Activated CD8-positive, alpha-beta T cell treated with anti-CD3 and anti-CD28 coated beads for 36 hours (primary cell): ENCODE data around the gene DDHD1. TPM values are rescaled to one million over a fixed set of nuclear protein-coding genes. Genes with fewer than 3 reads are reported as not detected.

Experiments
- ATAC-seq: fragments of 200-7000 bp; cut with Tn5 transposase; one replicate; pipeline ENCODE4 v1.10.0; 2021; ENCODE audit warnings: mild to moderate bottlenecking, moderate library complexity
- CTCF ChIA-PET: fragments of 350-600 bp; sonication (Branson Sonifier 250); formaldehyde crosslinking; loops from one replicate; lab custom pipeline; 2021; ENCODE audit warnings: antibody characterized with exemption; lab: Charles Lee
- POLR2A ChIA-PET: fragments of 350-600 bp; sonication (Branson Sonifier 250); formaldehyde crosslinking; loops from one replicate; lab custom pipeline; 2021; ENCODE audit warnings: antibody characterized with exemption; lab: Charles Lee
- DNase-seq: peaks from one replicate; pipeline ENCODE4 v3.0.0-alpha.2; 2020
- H3K27ac Mint-ChIP-seq: one replicate; pipeline ENCODE4 v1.8.0; 2021; ENCODE audit warnings: mild to moderate bottlenecking, mixed read lengths
- H3K27me3 Mint-ChIP-seq: one replicate; pipeline ENCODE4 v1.8.0; 2021; ENCODE audit warnings: mixed read lengths
- H3K36me3 Mint-ChIP-seq: one replicate; pipeline ENCODE4 v1.8.0; 2021; ENCODE audit warnings: low read depth, mixed read lengths
- H3K4me1 Mint-ChIP-seq: one replicate; pipeline ENCODE4 v1.8.0; 2021; ENCODE audit warnings: low read depth, mixed read lengths
- H3K4me3 Mint-ChIP-seq: one replicate; pipeline ENCODE4 v1.8.0; 2021; ENCODE audit warnings: mild to moderate bottlenecking, moderate library complexity, mixed read lengths
- H3K9me3 Mint-ChIP-seq: one replicate; pipeline ENCODE4 v1.8.0; 2021; ENCODE audit warnings: mixed read lengths
- intact Hi-C: fragments of 100-400 bp; cut with micrococcal nuclease; formaldehyde crosslinking; loops from one replicate; pipeline ENCODE4 v1.10.0; 2022
- total RNA-seq, 2 experiments: library from RNA; stranded (reverse); gene quantifications; one replicate each; pipeline ENCODE4 v1.2.3, GENCODE V29; 2021
- TF ChIP-seq, protein P1 (sequence below): fragments of 200-600 bp; IDR thresholded peaks from one replicate; pipeline ENCODE4 v1.8.0; 2022; ENCODE audit warnings: antibody characterized with exemption, mild to moderate bottlenecking

DDHD1 gene
- total RNA-seq, 2 experiments from 2014 or later, result 35.5 to 41.5 TPM

DNA sequence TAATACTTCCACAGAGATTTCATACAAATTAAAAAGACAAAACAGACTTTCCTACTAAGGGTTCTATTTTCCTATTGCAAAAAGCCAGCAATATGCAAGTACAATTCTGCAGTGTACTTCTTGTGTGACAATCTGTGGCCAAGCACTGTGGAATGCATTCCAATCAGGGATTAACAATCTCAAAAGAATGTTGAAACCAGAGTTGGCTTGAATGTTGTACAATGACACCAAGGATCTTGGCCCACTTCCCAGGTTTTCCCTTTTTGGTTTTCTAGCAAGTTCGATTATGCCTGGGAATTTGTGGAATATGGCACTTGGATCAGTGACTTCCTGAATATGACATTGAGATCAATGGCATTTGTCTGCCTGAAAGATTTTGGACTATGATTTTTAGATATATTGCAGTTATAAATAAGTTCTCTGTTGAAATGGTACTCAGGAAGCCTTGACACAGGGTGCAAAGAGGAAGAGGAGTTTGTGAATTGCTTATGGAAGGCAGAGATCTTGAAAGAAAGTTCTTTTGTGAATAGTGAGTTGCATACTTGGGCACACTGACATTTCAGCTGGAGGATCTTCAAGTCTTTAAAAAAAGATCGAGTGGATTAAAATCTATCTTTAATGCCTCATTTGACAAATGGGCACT is 120.8 kb downstream of the DDHD1 start:
- TF ChIP-seq, protein P1, sequence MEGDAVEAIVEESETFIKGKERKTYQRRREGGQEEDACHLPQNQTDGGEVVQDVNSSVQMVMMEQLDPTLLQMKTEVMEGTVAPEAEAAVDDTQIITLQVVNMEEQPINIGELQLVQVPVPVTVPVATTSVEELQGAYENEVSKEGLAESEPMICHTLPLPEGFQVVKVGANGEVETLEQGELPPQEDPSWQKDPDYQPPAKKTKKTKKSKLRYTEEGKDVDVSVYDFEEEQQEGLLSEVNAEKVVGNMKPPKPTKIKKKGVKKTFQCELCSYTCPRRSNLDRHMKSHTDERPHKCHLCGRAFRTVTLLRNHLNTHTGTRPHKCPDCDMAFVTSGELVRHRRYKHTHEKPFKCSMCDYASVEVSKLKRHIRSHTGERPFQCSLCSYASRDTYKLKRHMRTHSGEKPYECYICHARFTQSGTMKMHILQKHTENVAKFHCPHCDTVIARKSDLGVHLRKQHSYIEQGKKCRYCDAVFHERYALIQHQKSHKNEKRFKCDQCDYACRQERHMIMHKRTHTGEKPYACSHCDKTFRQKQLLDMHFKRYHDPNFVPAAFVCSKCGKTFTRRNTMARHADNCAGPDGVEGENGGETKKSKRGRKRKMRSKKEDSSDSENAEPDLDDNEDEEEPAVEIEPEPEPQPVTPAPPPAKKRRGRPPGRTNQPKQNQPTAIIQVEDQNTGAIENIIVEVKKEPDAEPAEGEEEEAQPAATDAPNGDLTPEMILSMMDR, result no peak
- peaks cover 10% of the 10 kb centered on the region for H3K9me3 Mint-ChIP-seq
- ChIA-PET CTCF (interaction anchor here (1.4 kb wide), 1 partner anchor 10 kb away, joined by 3 read pairs; no protein-coding TSS in a partner anchor), POLR2A (no interaction called here)
- peaks cover 35% of the 10 kb centered on the region for H3K36me3 Mint-ChIP-seq
- H3K4me3 Mint-ChIP-seq, result no peak overlapping the region
- peaks cover 16% of the 10 kb centered on the region for H3K4me1 Mint-ChIP-seq
- DNase-seq (no peak), ATAC-seq (no peak)
- H3K27ac Mint-ChIP-seq, result no peak overlapping the region
- H3K27me3 Mint-ChIP-seq, result no peaks in the 10 kb centered on the region
- intact Hi-C loops, result no loop called here

DNA sequence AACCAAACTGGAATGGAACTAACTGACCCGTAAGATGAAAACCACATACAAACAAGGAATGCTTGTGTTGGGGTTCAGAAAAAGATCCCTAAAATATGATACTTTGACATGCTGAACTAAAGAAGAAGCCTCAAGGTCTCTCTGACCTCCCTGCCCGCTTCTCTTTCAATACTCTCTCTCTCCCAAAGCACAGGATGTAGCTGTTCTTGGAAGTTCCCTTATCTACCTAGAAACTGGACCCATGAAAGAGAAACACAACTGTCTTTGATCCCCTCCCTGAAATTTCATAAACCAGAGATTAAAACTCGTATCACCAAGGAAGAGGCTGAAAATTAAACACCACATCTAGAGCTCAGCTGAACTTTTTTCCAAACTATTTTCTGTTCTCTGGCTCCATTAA is 125.6 kb downstream of the DDHD1 start:
- Mint-ChIP-seq H3K4me1 (peaks cover 11% of the 10 kb centered on the region), H3K27ac (no peak overlapping the region), H3K4me3 (no peak overlapping the region), H3K9me3 (peaks cover 10% of the 10 kb centered on the region), H3K36me3 (peaks cover 14% of the 10 kb centered on the region), H3K27me3 (no peaks in the 10 kb centered on the region)
- ChIA-PET CTCF (interaction anchor here (0.7 to 0.8 kb wide), 2 partner anchors 9 to 190 kb away, joined by 3 to 5 read pairs; no protein-coding TSS in a partner anchor), POLR2A (no interaction called here)
- intact Hi-C loops, result no loop called here
- no peak for DNase-seq
- ATAC-seq, result no peak
- TF ChIP-seq, protein P1, result no peak

DNA sequence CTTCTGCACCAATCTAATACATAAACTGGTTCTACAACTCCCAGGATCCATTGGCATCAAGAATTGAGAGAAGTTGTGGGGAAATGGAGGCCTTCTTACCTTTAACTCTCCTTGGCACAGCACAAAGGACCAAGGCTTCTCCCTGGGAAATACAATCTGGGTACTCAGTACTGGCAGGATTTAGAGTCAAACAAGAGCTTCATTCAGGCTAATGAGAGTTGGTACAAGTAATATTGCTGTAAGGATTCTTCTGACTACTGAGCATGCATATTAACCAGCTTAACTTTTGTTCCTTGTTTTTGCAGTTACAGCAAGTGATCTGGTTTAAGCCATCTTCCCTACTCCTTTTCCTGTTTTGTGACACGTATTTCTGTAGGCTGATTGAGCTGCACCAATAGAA is 126.1 kb downstream of the DDHD1 start:
- H3K27me3 Mint-ChIP-seq, result no peaks in the 10 kb centered on the region
- POLR2A ChIA-PET, result no interaction called here
- DNase-seq (no peak), ATAC-seq (no peak)
- intact Hi-C loops, result no loop called here
- H3K9me3 Mint-ChIP-seq, result peaks cover 10% of the 10 kb centered on the region
- H3K4me1 Mint-ChIP-seq, result peaks cover 11% of the 10 kb centered on the region
- CTCF ChIA-PET, result interaction anchor here (0.8 kb wide), 1 partner anchor 9 kb away, joined by 3 read pairs; no protein-coding TSS in a partner anchor
- TF ChIP-seq, protein P1, result no peak
- peaks cover 11% of the 10 kb centered on the region for H3K36me3 Mint-ChIP-seq
- H3K4me3 Mint-ChIP-seq, result no peak overlapping the region
- H3K27ac Mint-ChIP-seq, result no peak overlapping the region

DNA sequence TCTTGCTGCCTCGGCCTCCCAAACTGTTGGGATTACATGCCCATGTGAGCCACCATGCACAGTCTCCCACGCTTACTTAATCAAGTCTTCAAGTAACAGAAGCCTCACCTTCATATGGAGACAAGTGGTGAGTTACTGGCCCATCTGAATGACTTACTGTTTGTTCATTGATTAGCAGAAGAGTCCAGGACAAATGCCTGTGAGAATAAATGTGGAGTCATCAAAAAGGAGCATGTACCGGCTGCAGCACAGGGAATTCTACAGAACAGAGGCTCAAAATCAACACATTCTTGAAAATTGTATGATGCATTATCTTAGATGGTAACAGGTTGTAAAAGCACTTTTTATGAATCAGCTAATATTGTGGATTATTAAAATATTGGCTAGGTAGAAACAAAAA is 129.8 kb downstream of the DDHD1 start:
- TF ChIP-seq, protein P1, result no peak
- intact Hi-C loops, result no loop called here
- DNase-seq (no peak), ATAC-seq (no peak)
- H3K4me3 Mint-ChIP-seq, result no peak overlapping the region
- no peaks in the 10 kb centered on the region for H3K9me3 Mint-ChIP-seq
- H3K27ac Mint-ChIP-seq, result no peak overlapping the region
- POLR2A ChIA-PET, result interaction anchor here (0.6 kb wide), 1 partner anchor 14 kb away, joined by 3 read pairs; no protein-coding TSS in a partner anchor
- peaks cover under 1% of the 10 kb centered on the region for H3K36me3 Mint-ChIP-seq
- peaks cover 8% of the 10 kb centered on the region for H3K4me1 Mint-ChIP-seq
- CTCF ChIA-PET, result interaction anchor here (1.0 kb wide), 1 partner anchor 10 kb away, joined by 3 read pairs; no protein-coding TSS in a partner anchor
- peaks cover 5% of the 10 kb centered on the region for H3K27me3 Mint-ChIP-seq

DNA sequence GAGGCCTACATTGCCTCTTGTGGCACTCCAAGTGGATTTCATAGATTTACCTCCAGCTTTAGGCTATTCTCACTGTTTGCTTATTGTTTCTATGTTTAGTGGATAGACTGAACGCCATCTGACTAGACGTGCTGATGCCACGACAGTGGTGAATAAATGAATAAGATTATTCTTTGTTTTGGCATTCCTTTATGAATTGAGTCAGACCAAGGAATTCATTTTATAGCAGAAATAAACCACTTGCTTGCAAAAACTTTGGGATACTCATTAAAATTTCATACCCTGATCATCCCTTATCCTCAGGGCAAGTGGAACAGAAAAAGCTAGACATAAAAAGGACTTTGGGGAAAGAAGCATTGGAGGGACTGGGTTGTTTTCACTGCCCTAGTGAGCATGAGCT is 130.5 kb downstream of the DDHD1 start:
- ChIA-PET CTCF (no interaction called here), POLR2A (no interaction called here)
- Mint-ChIP-seq H3K4me1 (peaks cover 4% of the 10 kb centered on the region), H3K36me3 (no peaks in the 10 kb centered on the region), H3K27me3 (peaks cover 8% of the 10 kb centered on the region), H3K27ac (no peak overlapping the region), H3K9me3 (no peaks in the 10 kb centered on the region), H3K4me3 (no peak overlapping the region)
- TF ChIP-seq, protein P1, result no peak
- no peak for DNase-seq
- intact Hi-C loops, result no loop called here
- no peak for ATAC-seq
